ENCODE data around the gene CMTM6.

- TF ChIP-seq CTCF (conservative IDR thresholded peaks at IDR 0.05; ENCODE audit: low read length) (no peak), EZH2phosphoT487 (IDR thresholded peaks at IDR 0.05; ENCODE audit: borderline replicate concordance) (no peak)
These were observed 46.8 kb downstream of the CMTM6 start for GRCh38 chr3:32455609-32456428.
